Progenitor cell of endocrine pancreas (in vitro differentiated cells): ENCODE data around the gene RELA. TPM values are rescaled to one million over a fixed set of nuclear protein-coding genes. Genes with fewer than 3 reads are reported as not detected.

Source experiments
- DNase-seq: peaks from one replicate; pipeline ENCODE4 v3.0.0; 2021; ENCODE audit warnings: low spot score; ENCODE audit not compliant: unreplicated experiment
- H3K27ac Mint-ChIP-seq: 2 replicates; pipeline ENCODE4 v1.8.0; 2021; ENCODE audit warnings: mild to moderate bottlenecking, moderate library complexity, mixed read lengths
- H3K27me3 Mint-ChIP-seq: 2 replicates; pipeline ENCODE4 v1.8.0; 2021; ENCODE audit warnings: mixed read lengths
- H3K36me3 Mint-ChIP-seq: 2 replicates; pipeline ENCODE4 v1.8.0; 2022; ENCODE audit warnings: mixed read lengths; ENCODE audit not compliant: insufficient read depth
- H3K4me1 Mint-ChIP-seq: 2 replicates; pipeline ENCODE4 v1.8.0; 2021; ENCODE audit warnings: low read depth, mixed read lengths
- H3K4me3 Mint-ChIP-seq: 2 replicates; pipeline ENCODE4 v1.8.0; 2021; ENCODE audit warnings: low read depth, mild to moderate bottlenecking, moderate library complexity, mixed read lengths
- H3K9me3 Mint-ChIP-seq: 2 replicates; pipeline ENCODE4 v1.8.0; 2021; ENCODE audit warnings: low read depth, mixed read lengths
- CTCF ChIP-seq: fragments of 200-600 bp; sonication (generic); IDR thresholded peaks from one replicate; pipeline ENCODE4 v1.5.0; 2021; ENCODE audit warnings: antibody characterized with exemption, mild to moderate bottlenecking; ENCODE audit not compliant: unreplicated experiment
- total RNA-seq: library from RNA; stranded (reverse); gene quantifications from 2 replicates; pipeline ENCODE4 v1.2.1, GENCODE V29; 2021

The RELA gene
- total RNA-seq, 1 donor from 2014 or later = 54.5 TPM

GRCh38 chr11:65658174-65659021 is 4.3 kb downstream of the RELA start:
- Mint-ChIP-seq H3K27me3 (no peaks in the 10 kb centered on the region), H3K4me1 (peaks cover 4% of the 10 kb centered on the region)
- no peak for TF ChIP-seq CTCF

GRCh38 chr11:65657426-65657825 is 5.3 kb downstream of the RELA start:
- H3K9me3 Mint-ChIP-seq = no peaks in the 10 kb centered on the region
- TF ChIP-seq CTCF = no peak
- no peak for DNase-seq
- peaks cover 26% of the 10 kb centered on the region for H3K36me3 Mint-ChIP-seq
- no peaks in the 10 kb centered on the region for H3K27me3 Mint-ChIP-seq
- no peak overlapping the region for H3K27ac Mint-ChIP-seq
- H3K4me1 Mint-ChIP-seq = peaks cover 11% of the 10 kb centered on the region
- no peak overlapping the region for H3K4me3 Mint-ChIP-seq

More at GRCh38 chr11:65658174-65659021, 4.3 kb downstream of the RELA start:
- Mint-ChIP-seq H3K36me3 (peaks cover 26% of the 10 kb centered on the region), H3K27ac (peak overlapping the region; percentile 57), H3K9me3 (no peaks in the 10 kb centered on the region), H3K4me3 (no peak overlapping the region)
- no peak for DNase-seq

GRCh38 chr11:65655570-65656332 is 7.0 kb downstream of the RELA start:
- DNase-seq = no peak
- no peak for TF ChIP-seq CTCF
- H3K4me3 Mint-ChIP-seq = no peak overlapping the region
- H3K27me3 Mint-ChIP-seq = no peaks in the 10 kb centered on the region
- H3K9me3 Mint-ChIP-seq = no peaks in the 10 kb centered on the region
- peaks cover 26% of the 10 kb centered on the region for H3K36me3 Mint-ChIP-seq
- H3K27ac Mint-ChIP-seq = peak overlapping the region; percentile 24
- peaks cover 15% of the 10 kb centered on the region for H3K4me1 Mint-ChIP-seq

- Mint-ChIP-seq H3K9me3 (no peaks in the 10 kb centered on the region), H3K27me3 (no peaks in the 10 kb centered on the region), H3K36me3 (peaks cover 23% of the 10 kb centered on the region), H3K27ac (no peak overlapping the region), H3K4me1 (peaks cover 15% of the 10 kb centered on the region), H3K4me3 (no peak overlapping the region)
- no peak for TF ChIP-seq CTCF
- DNase-seq = no peak
These were observed 8.1 kb downstream of the RELA start for GRCh38 chr11:65654375-65655349.
